CD4-positive, alpha-beta memory T cell (primary cell): Measurements from ENCODE around the gene WWP2. TPM values are rescaled to one million over a fixed set of nuclear protein-coding genes. Genes with fewer than 3 reads are reported as not detected.
"Not testable (repeated sequence)": the region's sequence is repeated elsewhere in the genome, so short reads cannot be mapped to it uniquely, and the experiment has no call there.

Experiments
- CTCF ChIA-PET: fragments of 350-600 bp; sonication (Branson Sonifier 250); formaldehyde crosslinking; loops from one replicate; lab custom pipeline; 2021; ENCODE audit warnings: inconsistent platforms; ENCODE audit not compliant: partially characterized antibody; lab: Charles Lee
- POLR2A ChIA-PET: fragments of 350-600 bp; sonication (Branson Sonifier 250); formaldehyde crosslinking; loops from one replicate; lab custom pipeline; 2021; ENCODE audit not compliant: partially characterized antibody; lab: Charles Lee
- DNase-seq, 5 donors: peaks; one replicate each; pipeline versions ENCODE4 v3.0.0 to v3.0.0-alpha.2; 2020 to 2022; ENCODE audit warnings: mixed read lengths in 1 of 5
- H3K27ac ChIP-seq: one replicate; pipeline ENCODE4 v1.7.0; 2013; ENCODE audit warnings: low read depth, low read length
- H3K27me3 ChIP-seq: 2 replicates; pipeline ENCODE4 v1.7.0; 2013; ENCODE audit warnings: mild to moderate bottlenecking, low read length, moderate library complexity; ENCODE audit not compliant: insufficient read depth
- H3K36me3 ChIP-seq: 2 replicates; pipeline ENCODE4 v1.7.0; 2013; ENCODE audit warnings: mild to moderate bottlenecking, low read length, moderate library complexity; ENCODE audit not compliant: insufficient read depth
- H3K4me1 ChIP-seq: 2 replicates; pipeline ENCODE4 v1.7.0; 2013; ENCODE audit warnings: mild to moderate bottlenecking, low read length, moderate library complexity; ENCODE audit not compliant: insufficient read depth
- H3K4me3 ChIP-seq, 2 donors: one replicate each; pipeline ENCODE4 v1.7.0; 2013; ENCODE audit warnings: low read length in 2 of 2, mild to moderate bottlenecking in 1 of 2
- H3K9me3 ChIP-seq, 2 donors: one replicate each; pipeline ENCODE4 v1.7.0; 2013; ENCODE audit warnings: low read length in 2 of 2, control low read depth in 1 of 2; ENCODE audit not compliant: control insufficient read depth in 1 of 2
- H3K27ac Mint-ChIP-seq, 7 donors: one replicate each; pipeline ENCODE4 v1.8.0; 2020 to 2021; ENCODE audit warnings: mixed read lengths in 7 of 7, mild to moderate bottlenecking in 6 of 7, inconsistent platforms in 3 of 7, moderate library complexity in 3 of 7
- H3K27me3 Mint-ChIP-seq, 2 donors: one replicate each; pipeline ENCODE4 v1.8.0; 2020 to 2021; ENCODE audit warnings: mixed read lengths in 2 of 2
- H3K36me3 Mint-ChIP-seq, 2 donors: one replicate each; pipeline ENCODE4 v1.8.0; 2020 to 2021; ENCODE audit warnings: mixed read lengths in 2 of 2, inconsistent platforms in 1 of 2, mild to moderate bottlenecking in 1 of 2
- H3K4me1 Mint-ChIP-seq, 4 donors: one replicate each; pipeline ENCODE4 v1.8.0; 2020 to 2021; ENCODE audit warnings: mixed read lengths in 4 of 4, mild to moderate bottlenecking in 1 of 4
- H3K4me3 Mint-ChIP-seq, 8 donors: one replicate each; pipeline ENCODE4 v1.8.0; 2020 to 2021; ENCODE audit warnings: mixed read lengths in 8 of 8, mild to moderate bottlenecking in 7 of 8, moderate library complexity in 6 of 8, inconsistent platforms in 3 of 8
- H3K9me3 Mint-ChIP-seq, 8 donors: one replicate each; pipeline ENCODE4 v1.8.0; 2020 to 2021; ENCODE audit warnings: mixed read lengths in 8 of 8, mild to moderate bottlenecking in 5 of 8, inconsistent platforms in 3 of 8, moderate library complexity in 1 of 8
- intact Hi-C: fragments of 100-400 bp; cut with micrococcal nuclease; formaldehyde crosslinking; loops from one replicate; pipeline ENCODE4 v1.15.1; 2023
- polyA plus RNA-seq, 2 donors: library from polyadenylated mRNA; unstranded; fragments of 300-500 nt; fragmentation: Illumina TruSeq; gene quantifications; one replicate each; pipeline ENCODE4 v1.2.3, GENCODE V29; 2021
- total RNA-seq, 2 experiments: library from RNA; stranded (reverse); gene quantifications; one replicate each; pipeline ENCODE4 v1.2.3, GENCODE V29; 2021

WWP2 gene
- total and polyA plus RNA-seq, 4 experiments from 2014 or later: 27.8 to 77.0 (median 62.8) TPM

- H3K4me1 Mint-ChIP-seq, H3K9me3 Mint-ChIP-seq, POLR2A ChIA-PET, H3K9me3 ChIP-seq, DNase-seq, H3K4me3 ChIP-seq, H3K27ac ChIP-seq, intact Hi-C loops, H3K4me1 ChIP-seq, H3K27me3 ChIP-seq, H3K4me3 Mint-ChIP-seq, H3K27me3 Mint-ChIP-seq, H3K36me3 ChIP-seq: not testable (repeated sequence)
- peak overlapping the region in 1 of 7 donors; percentile 3 for H3K27ac Mint-ChIP-seq
- CTCF ChIA-PET: interaction anchor here (1.2 to 2.3 kb wide), 2 partner anchors 11 to 124 kb away, joined by 3 to 17 read pairs; no protein-coding TSS in a partner anchor
- H3K36me3 Mint-ChIP-seq: peaks cover 28 to 38% of the 10 kb centered on the region in 2 donors
Measured at GRCh38 chr16:69806776-69807175, 44.6 kb downstream of the WWP2 start.

GRCh38 chr16:69812688-69813014 is 50.5 kb downstream of the WWP2 start:
- POLR2A ChIA-PET: no interaction called here
- Mint-ChIP-seq H3K9me3 (peaks cover 0 to 1% (median 0%) of the 10 kb centered on the region in 8 donors), H3K4me3 (no peak overlapping the region), H3K27ac (no peak overlapping the region), H3K36me3 (peaks cover 35 to 53% of the 10 kb centered on the region in 2 donors), H3K4me1 (peaks cover 0 to 4% (median 1%) of the 10 kb centered on the region in 4 donors), H3K27me3 (no peaks in the 10 kb centered on the region)
- no peak overlapping the region for H3K4me3 ChIP-seq
- H3K27me3 ChIP-seq: no peaks in the 10 kb centered on the region
- H3K4me1 ChIP-seq: no peaks in the 10 kb centered on the region
- H3K9me3 ChIP-seq: no peaks in the 10 kb centered on the region
- CTCF ChIA-PET: interaction anchor here (0.8 kb wide), 1 partner anchor 339 kb away, joined by 3 read pairs; no protein-coding TSS in a partner anchor
- intact Hi-C loops: no loop called here
- H3K36me3 ChIP-seq: peaks cover 20% of the 10 kb centered on the region
- no peak overlapping the region for H3K27ac ChIP-seq
- no peak for DNase-seq

DNA sequence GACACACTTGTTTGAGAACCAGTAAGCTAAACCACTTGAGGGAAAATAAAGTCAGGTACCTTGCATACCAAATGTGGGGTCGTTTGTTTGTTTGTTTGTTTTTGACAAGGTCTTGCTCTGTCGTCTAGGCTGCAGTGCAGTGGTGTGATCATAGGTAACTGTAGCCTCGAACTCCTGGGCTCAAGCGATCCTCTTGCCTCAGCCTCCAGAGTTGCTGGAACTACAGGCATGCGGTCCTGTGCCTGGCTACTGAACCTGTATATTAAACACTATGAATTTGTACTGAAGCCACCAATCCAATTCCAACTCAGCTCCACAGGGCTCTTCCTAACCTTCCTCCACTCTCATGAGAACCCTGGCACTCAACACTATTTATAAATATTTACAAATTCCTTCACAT is 51.9 kb downstream of the WWP2 start:
- Mint-ChIP-seq H3K4me3 (no peak overlapping the region), H3K27me3 (no peaks in the 10 kb centered on the region), H3K9me3 (peaks cover 0 to 4% (median 0%) of the 10 kb centered on the region in 8 donors), H3K27ac (peak overlapping the region in 2 of 7 donors; percentile 25 to 30), H3K4me1 (peaks cover 4 to 6% (median 5%) of the 10 kb centered on the region in 4 donors), H3K36me3 (peaks cover 44 to 54% of the 10 kb centered on the region in 2 donors)
- Histone ChIP-seq H3K4me3 (no peak overlapping the region), H3K9me3 (no peaks in the 10 kb centered on the region), H3K27me3 (no peaks in the 10 kb centered on the region), H3K4me1 (no peaks in the 10 kb centered on the region), H3K36me3 (peaks cover 22% of the 10 kb centered on the region), H3K27ac (no peak overlapping the region)
- CTCF ChIA-PET: interaction anchor here (1.3 to 1.7 kb wide), 3 partner anchors 17 to 116 kb away, joined by 3 to 5 read pairs (median 3); no protein-coding TSS in a partner anchor
- DNase-seq: no peak
- POLR2A ChIA-PET: no interaction called here
- intact Hi-C loops: no loop called here

- Mint-ChIP-seq H3K36me3 (peaks cover 48 to 55% of the 10 kb centered on the region in 2 donors), H3K27me3 (no peaks in the 10 kb centered on the region), H3K9me3 (peaks cover 0 to 4% (median 0%) of the 10 kb centered on the region in 8 donors), H3K4me1 (peaks cover 3 to 8% (median 6%) of the 10 kb centered on the region in 4 donors), H3K4me3 (no peak overlapping the region), H3K27ac (no peak overlapping the region)
- CTCF ChIA-PET: interaction anchor here (1.3 to 1.7 kb wide), 3 partner anchors 18 to 116 kb away, joined by 3 to 5 read pairs (median 3); no protein-coding TSS in a partner anchor
- H3K9me3 ChIP-seq: no peaks in the 10 kb centered on the region
- H3K36me3 ChIP-seq: peaks cover 21% of the 10 kb centered on the region
- no peaks in the 10 kb centered on the region for H3K4me1 ChIP-seq
- no peaks in the 10 kb centered on the region for H3K27me3 ChIP-seq
- H3K27ac ChIP-seq: no peak overlapping the region
- intact Hi-C loops: no loop called here
- DNase-seq: no peak
- POLR2A ChIA-PET: no interaction called here
- no peak overlapping the region for H3K4me3 ChIP-seq
Measured at GRCh38 chr16:69814561-69814960, 52.4 kb downstream of the WWP2 start.

DNA sequence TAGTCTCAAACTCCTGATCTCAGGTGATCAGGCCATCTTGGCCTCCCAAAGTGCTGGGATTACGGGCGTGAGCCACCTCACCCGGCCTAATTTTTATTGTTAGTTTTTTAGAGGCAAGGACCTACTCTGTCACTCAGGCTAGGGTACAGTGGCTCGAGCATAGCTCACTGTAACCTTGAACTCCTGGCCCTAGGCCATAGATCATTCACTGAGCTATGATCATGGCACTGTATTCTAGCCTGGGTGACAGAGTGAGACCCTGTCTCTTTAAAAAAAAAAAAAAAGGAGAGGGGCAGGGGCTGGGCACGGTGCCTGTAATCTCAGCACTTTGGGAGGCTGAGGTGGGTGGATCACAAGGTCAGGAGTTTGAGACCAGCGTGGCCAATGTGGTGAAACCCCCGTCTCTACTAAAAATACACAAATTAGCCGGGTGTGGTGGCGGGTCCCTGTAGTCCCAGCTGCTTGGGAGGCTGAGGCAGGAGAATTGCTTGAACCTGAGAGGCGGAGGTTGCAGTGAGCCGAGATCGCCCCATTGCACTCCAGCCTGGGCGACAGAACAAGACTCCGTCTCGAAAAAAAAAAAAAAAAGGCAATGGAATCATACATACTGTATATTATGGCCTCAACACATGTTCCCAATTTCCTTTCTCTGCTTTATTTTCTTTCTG is 53.2 kb downstream of the WWP2 start:
- H3K4me1 Mint-ChIP-seq, H3K27me3 ChIP-seq, H3K9me3 Mint-ChIP-seq, H3K9me3 ChIP-seq, DNase-seq, POLR2A ChIA-PET, H3K27me3 Mint-ChIP-seq, intact Hi-C loops, H3K27ac Mint-ChIP-seq, H3K4me3 ChIP-seq, H3K27ac ChIP-seq, H3K4me1 ChIP-seq, H3K4me3 Mint-ChIP-seq: not testable (repeated sequence)
- CTCF ChIA-PET: interaction anchor here (1.5 kb wide), 1 partner anchor 24 kb away, joined by 5 read pairs; no protein-coding TSS in a partner anchor
- peaks cover 17% of the 10 kb centered on the region for H3K36me3 ChIP-seq
- peaks cover 45 to 50% of the 10 kb centered on the region in 2 donors for H3K36me3 Mint-ChIP-seq

GRCh38 chr16:69816996-69817395 is 54.9 kb downstream of the WWP2 start:
- H3K4me3 ChIP-seq: no peak overlapping the region
- no peak overlapping the region for H3K27ac Mint-ChIP-seq
- H3K27me3 Mint-ChIP-seq: no peaks in the 10 kb centered on the region
- H3K9me3 ChIP-seq: no peaks in the 10 kb centered on the region
- no peak overlapping the region for H3K4me3 Mint-ChIP-seq
- H3K9me3 Mint-ChIP-seq: peaks cover 0 to 3% (median 0%) of the 10 kb centered on the region in 8 donors
- H3K36me3 ChIP-seq: peaks cover 17% of the 10 kb centered on the region
- no peak for DNase-seq
- no peak overlapping the region for H3K27ac ChIP-seq
- peaks cover 0 to 12% (median 4%) of the 10 kb centered on the region in 4 donors for H3K4me1 Mint-ChIP-seq
- intact Hi-C loops: no loop called here
- no peaks in the 10 kb centered on the region for H3K27me3 ChIP-seq
- H3K4me1 ChIP-seq: no peaks in the 10 kb centered on the region
- ChIA-PET CTCF (no interaction called here), POLR2A (no interaction called here)
- H3K36me3 Mint-ChIP-seq: peaks cover 42 to 45% of the 10 kb centered on the region in 2 donors

GRCh38 chr16:69818891-69819545 is 56.9 kb downstream of the WWP2 start:
- Mint-ChIP-seq H3K4me1 (peaks cover 1 to 15% (median 9%) of the 10 kb centered on the region in 4 donors), H3K4me3 (no peak overlapping the region), H3K9me3 (peaks cover 0 to 3% (median 0%) of the 10 kb centered on the region in 8 donors), H3K36me3 (peaks cover 41 to 44% of the 10 kb centered on the region in 2 donors), H3K27ac (peak overlapping the region in 2 of 7 donors; percentile 43), H3K27me3 (no peaks in the 10 kb centered on the region)
- no peaks in the 10 kb centered on the region for H3K27me3 ChIP-seq
- no peak for DNase-seq
- ChIA-PET POLR2A (no interaction called here), CTCF (no interaction called here)
- H3K4me1 ChIP-seq: no peaks in the 10 kb centered on the region
- no peaks in the 10 kb centered on the region for H3K9me3 ChIP-seq
- no peak overlapping the region for H3K27ac ChIP-seq
- peaks cover 13% of the 10 kb centered on the region for H3K36me3 ChIP-seq
- no peak overlapping the region for H3K4me3 ChIP-seq
- intact Hi-C loops: no loop called here
